ENCODE measurements around the gene RBMS3.

The RBMS3 gene

DNA sequence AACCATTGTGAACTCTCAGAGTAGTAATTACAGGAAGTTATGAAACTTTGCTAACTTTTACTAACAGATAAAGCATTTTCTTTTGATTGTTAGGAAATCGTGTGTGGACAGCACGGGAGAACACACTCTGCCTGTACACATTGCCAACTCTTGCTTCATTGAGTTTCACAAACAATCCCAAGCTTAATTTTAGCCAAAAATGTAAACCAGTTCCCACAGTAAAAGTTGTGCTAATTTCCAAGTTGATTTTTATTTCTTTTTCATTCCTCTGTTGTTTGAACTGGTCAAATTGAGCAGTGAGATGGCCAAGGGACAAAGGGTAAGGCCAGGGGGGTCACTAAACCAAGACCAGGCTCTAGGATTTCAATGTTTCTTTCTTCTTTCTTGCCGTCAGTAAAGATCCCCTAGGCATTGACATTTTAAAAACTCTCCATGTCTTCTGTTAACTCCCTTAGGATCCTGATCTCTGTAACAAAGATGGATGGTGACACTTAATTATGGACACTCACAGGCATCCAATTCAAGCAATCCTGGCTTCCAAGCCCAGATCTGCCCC lies 414.9 kb downstream of the RBMS3 start:
- no peak for DNase-seq

DNA sequence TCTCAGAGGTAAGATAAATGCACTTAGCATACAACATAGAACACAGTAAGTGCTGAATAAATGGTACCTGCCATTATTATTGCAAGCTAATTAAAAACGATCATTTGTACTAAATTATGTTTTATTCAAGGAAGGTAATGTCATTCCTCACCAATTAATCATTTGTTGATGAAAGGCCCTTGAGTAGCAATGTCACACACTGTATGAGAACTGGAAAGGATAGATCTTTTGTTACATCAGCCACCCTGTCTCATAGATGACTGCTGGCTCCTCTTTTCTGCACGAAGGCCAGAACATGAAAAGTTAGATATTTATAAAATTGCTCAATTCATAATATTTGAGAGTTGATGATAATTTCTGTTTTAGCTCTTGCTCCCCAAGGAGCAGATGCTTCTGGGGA lies 415.4 kb downstream of the RBMS3 start:
- DNase-seq, result no peak

DNA sequence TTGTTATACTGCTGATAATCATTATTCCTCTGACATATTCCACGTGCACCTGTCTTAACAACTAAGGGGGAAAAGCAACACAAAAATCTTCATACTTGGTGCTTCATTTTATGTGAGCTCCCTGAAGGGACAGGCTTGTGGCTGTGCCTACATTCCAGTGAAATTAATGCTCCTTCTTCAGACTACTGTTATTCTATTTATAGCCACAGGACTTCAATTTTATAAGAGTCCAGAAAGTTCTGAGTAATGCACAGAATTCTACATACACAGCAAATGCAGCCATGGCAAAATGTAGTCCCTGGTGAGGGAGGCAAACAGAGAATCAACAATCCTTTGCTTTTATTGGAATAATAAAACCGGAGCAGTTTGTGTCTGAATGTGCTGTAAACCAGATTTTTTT lies 417.1 kb downstream of the RBMS3 start:
- no peak for DNase-seq

DNA sequence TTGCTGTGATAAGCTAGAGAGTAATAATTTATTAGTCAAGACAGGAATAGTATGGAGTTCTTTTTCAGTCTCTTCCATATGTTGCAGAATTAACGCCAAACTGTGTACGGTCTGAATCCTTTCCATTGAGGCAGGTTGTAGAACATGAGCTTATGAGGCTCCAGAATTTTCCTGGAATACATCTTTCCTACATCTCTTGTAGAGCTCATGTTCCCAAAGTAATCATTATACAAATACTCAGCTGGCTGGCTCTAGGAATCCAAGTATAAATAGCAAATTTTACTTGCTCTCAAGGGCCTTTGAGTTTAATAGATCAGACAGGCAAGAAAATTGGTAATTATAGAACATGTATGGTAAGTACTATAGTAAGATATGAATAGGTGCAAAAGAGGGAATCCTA lies 419.4 kb downstream of the RBMS3 start:
- no peak for DNase-seq

DNA sequence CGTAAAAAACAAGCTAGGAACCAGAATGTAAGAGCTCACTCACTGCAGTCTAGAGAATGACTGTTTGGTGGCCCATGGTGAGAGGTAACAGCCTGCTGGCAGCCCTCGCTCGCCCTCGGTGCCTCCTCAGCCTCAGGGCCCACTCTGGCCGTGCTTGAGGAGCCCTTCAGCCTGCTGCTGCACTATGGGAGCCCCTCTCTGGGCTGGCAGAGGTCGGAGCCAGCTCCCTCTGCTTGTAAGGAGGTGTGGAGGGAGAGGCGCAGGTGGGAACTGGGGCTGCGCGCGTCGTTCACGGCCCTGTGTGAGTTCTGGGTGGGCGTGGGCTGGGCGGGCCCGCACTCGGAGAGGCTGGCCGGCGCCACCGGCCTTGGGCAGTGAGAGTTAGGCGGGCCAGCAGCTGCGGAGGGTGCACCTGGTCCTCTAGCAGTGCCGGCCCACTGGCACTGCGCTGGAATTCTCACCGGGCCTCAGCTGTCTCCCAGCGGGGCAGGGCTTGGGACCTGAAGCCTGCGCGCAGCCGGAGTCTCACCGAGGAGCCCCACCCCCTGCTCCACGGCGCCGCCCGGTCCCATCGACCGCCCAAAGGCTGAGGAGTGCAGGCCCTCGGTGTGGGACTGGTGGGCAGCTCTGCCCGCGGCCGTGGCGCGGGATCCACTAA lies 420.6 kb downstream of the RBMS3 start:
- no peak for DNase-seq

DNA sequence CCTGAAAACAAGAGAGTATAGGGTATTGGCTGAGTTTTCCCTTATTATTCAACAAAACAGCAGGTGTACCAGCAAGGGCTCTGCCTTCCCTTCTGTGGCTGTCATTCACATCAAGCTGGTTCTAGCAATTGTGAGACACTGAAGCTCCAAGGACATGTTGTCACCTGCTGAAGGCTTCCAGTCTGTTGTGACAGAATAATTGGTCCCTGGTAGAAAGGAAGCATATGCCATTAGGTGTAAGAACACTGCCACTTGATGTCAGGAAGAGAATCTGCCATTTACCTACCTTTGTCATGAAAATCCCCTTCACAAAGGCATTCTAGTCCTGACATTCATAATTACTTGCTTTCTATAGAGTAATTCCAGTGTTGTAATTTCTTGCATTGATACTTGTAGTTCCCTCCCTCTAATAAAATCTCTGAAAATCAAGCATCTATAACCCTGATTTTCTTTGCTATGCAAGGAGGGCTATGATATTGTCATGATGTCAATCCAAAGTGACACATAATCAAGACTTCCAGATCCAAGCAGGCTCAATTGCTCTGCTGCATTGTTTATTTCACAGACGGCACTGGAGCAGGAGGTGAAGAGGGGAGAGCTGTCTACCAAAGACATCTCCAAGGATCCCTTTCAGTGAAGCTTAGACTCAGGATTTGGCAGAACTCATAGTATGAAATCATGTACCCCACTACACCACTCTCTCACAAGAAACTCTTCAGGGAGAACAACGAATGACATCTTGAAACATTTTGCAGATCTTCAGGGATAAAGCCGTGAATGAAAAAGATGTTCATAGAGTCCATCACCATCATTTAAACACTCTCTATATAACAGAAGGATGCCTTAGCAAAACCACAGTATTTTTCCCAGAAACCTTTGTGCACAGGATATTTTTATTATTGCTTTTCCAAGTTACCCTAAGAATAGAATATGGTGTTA lies 425.3 kb downstream of the RBMS3 start:
- DNase-seq, result no peak

DNA sequence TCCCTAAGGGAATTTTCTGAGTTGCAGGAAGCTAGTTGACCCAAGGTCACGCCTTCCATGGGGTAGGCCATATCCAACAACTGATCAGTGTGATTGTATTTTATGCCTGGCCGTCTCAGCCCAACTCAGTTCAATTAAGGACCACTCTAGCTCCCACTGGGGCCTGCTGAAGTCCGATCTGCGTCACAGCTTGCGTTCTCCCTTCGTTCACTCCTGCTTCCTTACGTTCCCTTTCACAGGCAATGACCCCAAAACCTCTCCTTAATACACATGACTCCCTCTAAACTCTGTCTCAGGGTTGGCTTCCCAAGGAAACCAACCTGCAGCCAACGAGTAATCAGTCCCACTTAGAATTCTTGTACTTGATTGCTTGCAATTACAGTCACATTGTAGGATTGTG lies 428.0 kb downstream of the RBMS3 start:
- no peak for DNase-seq

DNA sequence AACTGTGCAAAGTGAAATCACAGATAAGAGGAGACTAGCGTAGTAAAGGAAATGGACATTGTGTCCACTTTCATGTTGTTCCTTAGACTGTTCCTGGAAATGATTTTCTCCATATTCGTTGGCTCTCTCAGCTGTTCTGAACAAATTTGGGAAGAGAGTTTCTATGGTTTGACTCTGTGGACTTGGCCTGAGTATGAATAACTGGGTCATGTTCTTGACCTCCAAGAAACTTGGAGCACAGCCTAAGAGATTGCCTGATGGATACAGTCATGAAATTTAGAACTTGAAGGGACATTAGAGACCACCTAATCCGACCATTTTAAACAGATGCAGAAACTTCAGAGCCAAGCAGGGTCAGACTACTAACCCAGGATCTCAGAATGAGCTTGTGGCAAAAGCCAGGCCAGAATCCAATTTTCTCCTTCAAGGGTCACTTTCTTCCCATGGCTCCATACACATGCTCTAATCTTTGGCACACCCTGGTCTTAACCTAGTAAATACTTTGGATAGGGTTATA lies 430.4 kb downstream of the RBMS3 start:
- DNase-seq, result no peak

DNA sequence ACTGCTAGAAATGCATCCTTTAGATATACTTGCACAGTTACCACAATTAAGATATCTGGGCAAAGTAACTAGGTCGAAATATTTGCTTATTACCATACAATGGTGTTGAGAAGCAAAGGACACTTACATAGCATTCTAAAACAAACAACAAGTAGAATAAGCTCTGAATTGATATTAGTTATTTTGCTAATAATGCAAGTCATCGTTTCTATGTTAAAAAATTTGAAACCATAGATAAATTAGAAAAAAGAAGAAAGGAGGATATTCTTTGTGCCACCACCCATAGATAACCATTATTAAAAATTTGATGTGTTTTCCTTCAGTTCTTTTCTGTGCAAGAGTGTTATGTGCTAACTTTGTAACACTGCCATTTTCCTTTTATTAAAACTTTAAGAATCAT lies 435.3 kb downstream of the RBMS3 start:
- DNase-seq, result no peak

DNA sequence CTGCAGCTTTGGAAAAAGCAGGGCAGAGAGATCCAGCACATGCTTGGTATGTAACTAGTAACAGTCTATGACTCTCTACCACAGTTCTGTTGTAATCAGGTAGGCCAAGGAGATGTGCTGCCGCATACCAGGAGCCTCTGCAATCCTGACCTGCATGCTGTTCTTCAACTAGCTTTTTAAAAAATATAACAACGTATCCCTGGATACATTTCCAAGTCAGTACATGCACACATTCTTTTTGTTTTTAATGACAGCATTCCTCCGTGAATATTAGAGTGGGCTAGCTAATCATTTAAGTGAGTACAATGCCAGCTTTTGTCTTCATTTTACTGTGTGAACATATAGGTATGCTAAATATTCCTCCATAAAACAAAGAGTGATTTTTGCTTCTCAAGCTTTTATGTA lies 437.8 kb downstream of the RBMS3 start:
- DNase-seq, result no peak

DNA sequence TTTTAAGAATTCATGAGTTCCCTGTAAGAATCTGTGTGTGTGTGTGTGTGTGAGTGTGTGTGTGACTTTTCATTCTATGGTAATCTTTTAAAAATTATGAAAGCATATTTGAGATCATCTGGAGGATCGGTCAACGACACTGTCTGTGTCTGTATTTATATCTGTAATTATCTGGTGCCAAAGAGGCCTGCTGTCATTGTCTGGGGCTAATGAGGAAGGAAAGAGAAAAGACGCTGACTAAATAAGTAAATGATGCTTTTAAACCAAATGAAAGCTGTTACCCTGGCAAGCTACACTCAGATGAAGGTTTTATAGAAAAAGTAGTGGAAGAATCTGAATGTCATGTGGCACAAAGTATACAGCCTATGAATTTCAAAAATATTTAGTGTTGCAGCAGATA lies 439.8 kb downstream of the RBMS3 start:
- DNase-seq, result no peak

DNA sequence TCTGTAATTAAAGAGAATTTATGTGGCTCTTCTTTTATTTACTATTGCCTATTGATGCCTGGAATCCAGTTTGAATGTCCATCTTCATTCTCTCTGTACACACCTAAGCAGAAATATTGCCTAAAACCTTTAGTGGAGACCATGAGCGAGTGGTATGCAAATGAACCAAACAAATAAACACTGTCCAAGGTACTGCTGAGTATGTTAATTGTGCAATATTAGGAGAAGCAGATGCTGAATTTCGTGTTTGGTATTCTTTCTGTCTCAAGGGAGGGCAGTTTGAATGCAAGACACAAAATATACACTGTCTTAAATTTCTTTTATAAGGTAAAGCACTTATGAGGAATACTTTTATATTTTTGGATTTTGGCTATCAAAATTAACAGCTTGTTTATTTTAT lies 440.9 kb downstream of the RBMS3 start:
- DNase-seq, result no peak

DNA sequence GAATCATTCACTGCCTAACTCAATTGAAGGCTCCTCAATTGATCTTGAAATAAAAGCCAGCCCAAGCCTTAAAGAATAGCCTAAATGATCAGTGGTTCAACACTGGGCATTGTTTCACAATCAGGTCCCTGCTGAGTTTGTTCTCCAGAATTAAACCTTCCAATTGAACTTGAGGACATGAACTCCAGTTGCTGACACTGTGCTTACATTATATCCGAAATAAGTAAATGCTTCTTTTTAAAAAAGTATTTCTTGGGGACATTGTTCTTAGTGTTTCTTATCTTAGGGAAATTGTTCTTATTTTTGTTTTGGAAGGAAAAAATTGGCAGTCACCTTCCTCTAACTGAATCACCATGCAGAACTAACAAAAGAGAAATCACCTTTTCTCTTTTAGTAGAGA lies 450.2 kb downstream of the RBMS3 start:
- no peak for DNase-seq

DNA sequence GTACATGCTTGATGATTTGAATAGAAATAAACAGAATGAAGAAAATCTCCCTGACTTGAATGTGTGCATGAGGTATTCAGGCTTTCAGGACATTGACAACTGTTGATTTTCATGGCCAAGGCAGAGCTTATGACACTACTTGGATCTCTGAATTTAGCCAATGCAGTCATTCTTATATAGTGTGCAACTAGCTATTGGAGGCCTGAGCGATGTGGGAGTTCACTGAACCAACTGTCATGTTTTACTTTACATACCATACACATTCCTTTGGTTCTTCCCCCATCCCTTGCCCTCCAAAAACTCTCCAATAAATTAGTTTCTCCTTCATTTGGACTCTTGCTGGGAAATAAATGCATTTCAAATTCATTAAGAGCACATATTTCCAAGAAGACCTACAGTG lies 460.4 kb downstream of the RBMS3 start:
- no peak for DNase-seq

DNA sequence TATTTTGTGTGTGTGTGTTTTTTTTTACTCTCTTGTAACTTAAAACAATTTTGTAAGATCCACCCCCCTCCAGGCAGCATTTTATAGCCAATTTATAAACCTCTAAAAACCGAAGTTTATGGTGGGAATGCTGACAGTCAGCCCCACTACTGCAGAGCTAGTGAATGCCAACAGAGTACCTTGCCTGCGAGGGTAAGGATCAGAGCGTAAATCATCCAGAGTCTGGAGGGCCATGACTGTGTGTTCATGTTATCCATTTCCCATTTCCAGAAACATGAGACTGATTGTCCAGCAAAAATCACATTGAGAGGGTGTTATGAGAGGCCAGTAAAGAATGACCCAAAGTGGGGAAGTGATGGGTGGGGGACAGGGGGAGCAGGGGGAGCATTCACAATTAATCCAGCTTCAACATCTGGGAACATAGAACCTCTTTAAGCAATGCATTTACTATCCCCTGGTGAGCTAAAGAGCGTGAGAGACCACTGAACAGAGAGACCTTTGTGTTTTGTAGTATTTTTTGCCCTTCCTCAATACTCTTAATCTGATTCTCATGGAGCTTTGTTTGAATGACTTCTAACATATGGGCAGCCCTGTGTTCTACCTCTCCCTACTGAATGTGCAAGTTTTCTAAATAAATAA lies 464.5 kb downstream of the RBMS3 start:
- no peak for DNase-seq

DNA sequence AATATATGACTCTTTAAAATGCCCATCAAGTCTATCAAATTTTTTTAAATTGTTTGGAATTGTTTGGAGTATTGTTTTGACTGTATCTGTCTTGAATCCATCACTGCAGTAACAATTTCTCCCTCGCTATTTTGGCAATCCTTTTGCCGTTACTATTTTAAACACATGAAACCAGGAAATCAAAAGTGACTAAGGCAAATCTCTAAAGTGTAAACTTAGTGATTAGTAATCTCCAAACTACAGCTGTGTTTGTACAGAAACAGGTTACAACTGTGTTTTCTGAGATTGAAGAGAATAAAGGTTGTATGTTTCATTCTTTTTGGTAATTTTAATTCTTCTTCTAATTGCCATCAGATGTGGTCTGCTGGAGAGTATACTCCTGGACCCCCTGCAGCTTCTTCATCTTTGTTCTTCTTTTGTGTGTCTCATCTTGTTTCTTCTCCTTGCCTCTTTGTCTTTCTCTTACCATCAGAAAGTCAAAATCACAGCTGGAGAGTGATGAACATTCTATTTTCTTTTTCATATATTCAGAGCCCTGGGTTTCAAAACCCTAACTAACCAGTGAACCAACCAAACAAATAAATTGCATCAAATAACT lies 465.4 kb downstream of the RBMS3 start:
- DNase-seq, result no peak

DNA sequence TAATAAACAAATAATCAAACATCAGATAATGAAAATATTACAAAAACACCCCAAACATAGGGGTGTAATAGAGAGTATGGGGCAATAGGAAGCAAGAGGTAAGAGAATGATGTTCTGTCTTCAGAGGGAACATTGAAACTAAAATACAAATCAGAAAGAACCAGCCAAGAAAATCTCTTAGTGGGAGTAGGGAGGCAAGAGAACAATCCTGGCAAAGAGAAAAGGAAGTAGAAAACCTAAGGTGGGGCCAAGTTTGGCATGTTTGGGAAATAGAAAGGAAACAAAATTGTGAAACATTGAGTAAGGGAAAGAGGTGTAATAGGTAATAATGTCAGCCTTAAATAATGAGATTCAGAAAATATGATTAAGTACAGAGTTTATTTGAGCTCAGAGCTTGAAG lies 467.1 kb downstream of the RBMS3 start:
- DNase-seq, result no peak

DNA sequence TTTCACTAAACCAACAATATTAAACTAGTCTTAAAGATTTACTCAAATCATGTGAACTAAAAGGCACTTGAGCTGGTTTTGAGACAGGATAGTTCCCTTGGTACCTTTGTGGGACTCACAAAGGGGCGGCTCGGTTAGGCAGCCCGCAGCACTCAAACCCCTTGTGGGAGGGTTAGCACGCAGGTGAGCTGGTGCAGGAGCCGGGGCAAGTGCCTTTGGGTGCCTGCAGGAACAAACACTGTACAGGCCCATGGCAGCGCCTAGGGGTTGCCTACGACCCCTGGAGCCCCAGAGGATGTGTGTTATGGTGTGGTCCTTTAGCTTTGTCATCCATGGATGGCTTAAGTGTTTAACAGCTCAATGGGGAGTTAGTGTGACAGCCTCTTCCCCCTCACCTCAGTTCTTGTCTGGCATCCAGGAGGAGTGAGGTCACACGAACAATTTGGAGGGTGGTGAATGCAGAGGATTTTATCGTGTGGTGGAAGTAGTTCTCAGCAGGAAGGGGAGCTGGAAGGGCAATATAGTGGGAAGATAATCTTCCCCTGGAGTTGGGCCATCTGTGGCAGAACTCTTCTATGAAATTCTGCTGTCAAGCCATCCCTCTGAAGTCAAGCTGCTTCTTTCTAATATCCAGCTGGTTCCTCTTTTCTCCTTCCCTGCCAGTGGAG lies 470.9 kb downstream of the RBMS3 start:
- DNase-seq, result no peak

DNA sequence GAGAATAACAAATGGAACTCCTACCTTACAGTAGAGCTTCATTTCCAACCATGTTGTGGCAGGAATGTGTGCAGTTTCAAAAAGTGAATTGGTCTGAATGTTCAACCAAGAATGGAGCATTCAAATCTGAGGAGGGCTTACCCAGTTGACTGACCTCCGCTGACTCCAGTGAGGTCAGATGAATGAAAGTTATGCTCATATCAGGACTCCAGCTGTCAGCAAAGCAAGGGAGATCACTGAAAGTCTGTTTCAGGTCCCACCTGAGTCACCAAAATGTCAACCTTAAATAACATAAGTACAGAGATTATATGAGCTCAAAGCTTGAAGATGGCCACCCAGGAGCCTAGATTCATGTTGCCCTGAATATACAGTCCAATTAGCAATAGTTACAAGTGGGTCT lies 473.5 kb downstream of the RBMS3 start:
- DNase-seq, result no peak

DNA sequence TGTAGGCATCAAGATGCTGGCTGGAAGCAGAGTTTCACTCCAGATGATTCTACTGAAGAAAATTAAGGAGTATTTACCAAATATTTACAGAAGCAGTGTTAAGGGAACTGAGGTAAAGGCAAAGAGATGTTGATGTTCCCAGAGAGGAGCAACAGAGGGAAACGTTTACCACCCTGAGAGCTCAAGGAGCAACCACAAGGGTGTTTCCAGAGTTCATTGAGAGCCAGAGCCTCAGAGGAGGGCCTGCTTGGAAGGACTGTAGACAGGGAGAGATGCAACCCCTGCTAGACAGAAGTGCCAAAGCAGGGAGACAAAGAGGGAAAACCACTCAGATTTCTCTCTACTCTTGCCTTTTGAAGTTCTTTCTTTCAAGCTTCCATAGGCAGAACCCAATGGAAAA lies 474.5 kb downstream of the RBMS3 start:
- no peak for DNase-seq

DNA sequence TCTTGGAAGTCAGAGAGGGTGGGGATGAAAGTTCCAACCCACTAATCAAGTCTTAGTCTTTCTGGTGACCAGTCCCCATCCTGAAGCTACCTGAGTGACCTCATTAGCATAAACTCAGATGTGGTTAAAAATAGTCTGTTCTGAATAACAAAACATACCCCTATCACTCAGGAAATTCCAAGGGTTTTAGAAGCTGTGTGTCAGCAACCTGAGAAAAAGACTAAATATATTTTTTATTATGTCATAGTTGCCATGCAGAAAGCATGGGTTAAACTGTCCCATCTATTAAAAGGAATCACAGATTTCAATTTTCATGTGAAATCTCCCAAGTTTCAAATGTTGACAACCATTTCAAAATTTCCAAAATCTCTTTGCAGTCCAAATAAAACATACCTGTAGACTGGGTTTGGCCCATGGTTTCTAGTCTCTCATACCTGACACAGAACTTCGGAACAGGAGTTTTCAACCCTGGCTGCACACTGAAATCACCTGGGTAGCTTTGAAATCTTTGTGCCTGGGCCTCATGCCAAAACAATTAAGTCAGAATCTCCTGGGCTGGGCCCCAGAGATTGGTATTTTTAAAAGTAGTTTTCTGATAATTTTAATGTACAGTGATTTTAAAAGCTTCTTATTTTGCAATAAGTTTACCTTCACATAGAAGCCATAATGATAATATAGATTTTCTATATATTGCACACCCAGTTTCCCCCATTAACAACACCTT lies 476.3 kb downstream of the RBMS3 start:
- DNase-seq, result peak; percentile 0

DNA sequence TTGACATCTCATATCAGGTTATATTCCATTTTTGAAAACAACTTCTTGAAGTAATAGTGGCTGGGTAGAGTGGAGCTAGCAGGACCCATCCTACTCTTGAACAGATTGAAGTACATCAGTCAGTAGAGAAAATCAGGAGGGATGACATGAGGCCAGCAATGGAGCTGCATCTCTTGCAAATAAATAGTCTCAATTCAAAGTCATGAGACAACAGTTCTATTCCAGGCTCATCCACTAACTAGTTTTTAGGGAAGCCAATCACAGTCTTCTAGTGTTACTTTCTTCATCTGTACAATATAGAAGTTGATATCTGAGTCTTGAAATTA lies 477.2 kb downstream of the RBMS3 start:
- DNase-seq, result no peak

Data from NCI-H2029 (cell line).